HG03039 (cell line): ENCODE results near the gene ATP2C2.

ENCODE experiments used
- ATAC-seq: cut with Tn5 transposase; IDR thresholded peaks from one replicate; pipeline ENCODE4 v1.9.1; 2021; ENCODE audit warnings: mild to moderate bottlenecking, moderate library complexity; ENCODE audit not compliant: unreplicated experiment

The ATP2C2 gene

GRCh38 chr16:84507011-84507982 lies 139.0 kb downstream of the ATP2C2 start:
- no peak for ATAC-seq

- ATAC-seq = no peak
These were observed 140.2 kb downstream of the ATP2C2 start for GRCh38 chr16:84508502-84508901.

- no peak for ATAC-seq
These were observed 141.0 kb downstream of the ATP2C2 start for GRCh38 chr16:84509032-84509950.

- no peak for ATAC-seq
These were observed 143.0 kb downstream of the ATP2C2 start for GRCh38 chr16:84511180-84511800.

GRCh38 chr16:84511831-84512230 lies 143.5 kb downstream of the ATP2C2 start:
- ATAC-seq = no peak

GRCh38 chr16:84513123-84513522 lies 144.8 kb downstream of the ATP2C2 start:
- ATAC-seq = no peak

GRCh38 chr16:84513666-84514065 lies 145.3 kb downstream of the ATP2C2 start:
- no peak for ATAC-seq
